ENCODE measurements around the gene BEND6.

The BEND6 gene

DNA sequence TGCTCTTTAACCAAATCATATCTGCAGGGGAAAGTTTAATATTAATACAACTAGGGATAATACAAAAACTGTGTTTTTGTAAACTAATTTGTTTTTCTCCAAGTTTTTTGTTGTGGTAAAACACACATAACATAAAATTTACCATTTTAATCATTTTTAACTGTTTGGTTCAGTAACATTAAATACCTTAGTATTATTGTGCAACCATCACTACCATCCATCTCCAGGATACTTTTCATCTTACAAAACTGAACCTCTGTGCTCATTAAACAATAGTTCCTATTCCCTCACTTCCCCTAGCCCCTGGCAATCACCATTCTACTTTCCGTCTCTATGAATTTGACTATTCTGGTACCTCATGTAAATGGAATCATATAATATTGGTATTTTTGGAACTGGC lies 15.9 kb downstream of the BEND6 start:
- DNase-seq (ENCODE audit: low read depth, low spot score), result no peak
- TF ChIP-seq, protein P1, sequence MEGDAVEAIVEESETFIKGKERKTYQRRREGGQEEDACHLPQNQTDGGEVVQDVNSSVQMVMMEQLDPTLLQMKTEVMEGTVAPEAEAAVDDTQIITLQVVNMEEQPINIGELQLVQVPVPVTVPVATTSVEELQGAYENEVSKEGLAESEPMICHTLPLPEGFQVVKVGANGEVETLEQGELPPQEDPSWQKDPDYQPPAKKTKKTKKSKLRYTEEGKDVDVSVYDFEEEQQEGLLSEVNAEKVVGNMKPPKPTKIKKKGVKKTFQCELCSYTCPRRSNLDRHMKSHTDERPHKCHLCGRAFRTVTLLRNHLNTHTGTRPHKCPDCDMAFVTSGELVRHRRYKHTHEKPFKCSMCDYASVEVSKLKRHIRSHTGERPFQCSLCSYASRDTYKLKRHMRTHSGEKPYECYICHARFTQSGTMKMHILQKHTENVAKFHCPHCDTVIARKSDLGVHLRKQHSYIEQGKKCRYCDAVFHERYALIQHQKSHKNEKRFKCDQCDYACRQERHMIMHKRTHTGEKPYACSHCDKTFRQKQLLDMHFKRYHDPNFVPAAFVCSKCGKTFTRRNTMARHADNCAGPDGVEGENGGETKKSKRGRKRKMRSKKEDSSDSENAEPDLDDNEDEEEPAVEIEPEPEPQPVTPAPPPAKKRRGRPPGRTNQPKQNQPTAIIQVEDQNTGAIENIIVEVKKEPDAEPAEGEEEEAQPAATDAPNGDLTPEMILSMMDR (IDR thresholded peaks at IDR 0.05; ENCODE audit: low read depth, low read length), result no peak
- no peak overlapping the region for H3K4me3 ChIP-seq (ENCODE audit: low read depth, low read length)
- in situ Hi-C loops (cut with HindIII; ENCODE audit: low sequenced_read_pairs), result no loop called here

DNA sequence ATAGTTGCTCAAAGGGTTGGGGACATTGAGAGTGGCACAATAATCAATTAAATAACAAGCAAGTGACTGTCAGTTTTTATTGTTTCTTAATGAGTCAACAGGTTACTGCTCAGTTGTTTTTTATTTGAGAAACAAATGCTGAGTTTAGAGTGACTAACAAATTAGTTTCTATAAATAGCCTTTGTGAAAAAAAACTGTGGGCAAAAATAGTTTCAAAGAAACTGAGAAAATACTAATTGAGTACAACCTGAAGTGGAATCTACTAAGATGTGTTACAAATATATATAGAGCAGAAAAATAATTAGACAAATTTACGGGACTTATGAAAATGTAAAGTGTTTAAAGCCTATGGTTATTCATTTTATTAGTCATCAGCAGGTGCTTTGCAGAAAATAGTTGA lies 22.3 kb downstream of the BEND6 start:
- no peak overlapping the region for H3K4me3 ChIP-seq (ENCODE audit: low read depth, low read length)
- TF ChIP-seq, protein P1 (IDR thresholded peaks at IDR 0.05; ENCODE audit: low read depth, low read length), result no peak
- in situ Hi-C loops (cut with HindIII; ENCODE audit: low sequenced_read_pairs), result no loop called here
- DNase-seq (ENCODE audit: low read depth, low spot score), result no peak

DNA sequence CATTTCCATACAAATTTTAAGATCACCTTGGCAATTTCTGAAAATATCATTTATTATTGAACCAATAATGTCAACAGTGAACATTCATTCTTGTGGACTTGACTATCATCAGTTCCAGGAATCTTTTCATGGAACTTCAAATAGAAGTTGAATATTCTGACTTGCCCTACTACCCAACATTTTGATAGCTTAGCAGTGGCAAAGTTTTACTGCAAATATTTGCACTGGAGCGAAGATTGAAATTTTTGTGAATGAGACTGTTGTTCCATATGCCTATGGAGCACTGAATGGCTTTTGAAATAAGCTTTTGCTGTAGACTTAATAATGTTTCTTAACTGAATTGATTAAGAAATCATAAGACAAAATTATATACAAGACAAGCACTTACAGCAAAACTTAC lies 23.6 kb downstream of the BEND6 start:
- no peak overlapping the region for H3K4me3 ChIP-seq (ENCODE audit: low read depth, low read length)
- TF ChIP-seq, protein P1 (IDR thresholded peaks at IDR 0.05; ENCODE audit: low read depth, low read length), result no peak
- DNase-seq (ENCODE audit: low read depth, low spot score), result no peak
- in situ Hi-C loops (cut with HindIII; ENCODE audit: low sequenced_read_pairs), result no loop called here

DNA sequence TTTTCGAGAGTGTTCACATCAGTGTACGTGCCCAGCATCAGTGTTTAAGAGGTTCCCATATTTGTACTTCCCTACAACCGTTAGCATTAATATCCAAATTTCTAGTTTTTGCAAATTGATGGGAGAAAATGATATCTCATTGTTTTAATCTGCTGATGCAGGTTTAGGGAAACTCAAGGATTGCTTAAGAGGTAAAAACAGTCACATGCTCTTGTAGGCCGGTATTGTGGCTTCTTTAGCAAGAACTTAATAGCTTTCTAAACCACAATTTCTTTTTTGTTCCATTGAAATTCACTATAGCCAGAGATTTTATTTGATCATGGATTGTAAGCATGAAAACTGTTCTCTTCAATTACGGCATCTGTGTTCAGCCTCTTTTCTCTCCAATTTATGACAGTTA lies 29.5 kb downstream of the BEND6 start:
- in situ Hi-C loops (cut with HindIII; ENCODE audit: low sequenced_read_pairs), result no loop called here
- no peak overlapping the region for H3K4me3 ChIP-seq (ENCODE audit: low read depth, low read length)
- peak; percentile 41 for DNase-seq (ENCODE audit: low read depth, low spot score)
- TF ChIP-seq, protein P1 (IDR thresholded peaks at IDR 0.05; ENCODE audit: low read depth, low read length), result no peak

DNA sequence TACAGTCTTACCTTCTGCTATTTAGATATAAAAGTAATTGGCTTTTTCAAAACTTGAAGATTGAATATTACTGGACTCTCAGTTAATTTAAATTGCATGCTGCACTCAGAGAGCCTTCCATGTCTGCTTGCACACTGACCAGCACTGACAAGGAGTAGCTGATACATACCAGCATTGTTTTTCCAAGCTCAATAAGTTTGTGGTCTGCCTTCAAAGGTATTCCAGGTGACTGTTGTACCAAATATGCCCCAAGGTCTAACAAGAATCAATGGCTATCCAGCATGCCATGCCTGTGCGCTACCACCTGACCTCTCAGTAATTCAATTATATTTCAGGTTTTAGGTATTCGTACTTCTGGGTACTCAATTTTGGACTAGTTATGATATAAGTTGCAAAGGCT lies 30.0 kb downstream of the BEND6 start:
- in situ Hi-C loops (cut with HindIII; ENCODE audit: low sequenced_read_pairs), result no loop called here
- no peak for DNase-seq (ENCODE audit: low read depth, low spot score)
- TF ChIP-seq, protein P1 (IDR thresholded peaks at IDR 0.05; ENCODE audit: low read depth, low read length), result no peak
- no peak overlapping the region for H3K4me3 ChIP-seq (ENCODE audit: low read depth, low read length)

DNA sequence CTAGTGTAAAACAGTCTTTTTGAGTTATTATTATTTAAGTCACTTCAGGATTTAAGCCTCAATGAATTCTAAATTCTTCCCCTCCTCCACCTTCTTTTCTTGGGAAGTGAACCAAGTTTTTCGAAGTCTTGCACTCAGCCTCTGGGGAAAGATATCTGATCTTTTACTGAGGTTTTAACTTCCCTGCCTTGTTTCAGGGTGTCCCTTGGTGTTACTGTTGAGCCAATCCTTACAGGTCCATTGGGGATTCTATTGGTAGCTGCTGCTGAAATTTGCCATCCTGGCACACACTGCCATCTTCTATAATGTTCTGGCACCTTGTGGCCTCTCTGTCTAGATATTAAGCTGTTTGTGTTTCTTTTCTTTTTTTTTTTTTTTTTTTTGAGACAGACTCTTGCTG lies 31.7 kb downstream of the BEND6 start:
- in situ Hi-C loops (cut with HindIII; ENCODE audit: low sequenced_read_pairs), result no loop called here
- no peak for DNase-seq (ENCODE audit: low read depth, low spot score)
- H3K4me3 ChIP-seq (ENCODE audit: low read depth, low read length), result no peak overlapping the region
- TF ChIP-seq, protein P1 (IDR thresholded peaks at IDR 0.05; ENCODE audit: low read depth, low read length), result no peak

DNA sequence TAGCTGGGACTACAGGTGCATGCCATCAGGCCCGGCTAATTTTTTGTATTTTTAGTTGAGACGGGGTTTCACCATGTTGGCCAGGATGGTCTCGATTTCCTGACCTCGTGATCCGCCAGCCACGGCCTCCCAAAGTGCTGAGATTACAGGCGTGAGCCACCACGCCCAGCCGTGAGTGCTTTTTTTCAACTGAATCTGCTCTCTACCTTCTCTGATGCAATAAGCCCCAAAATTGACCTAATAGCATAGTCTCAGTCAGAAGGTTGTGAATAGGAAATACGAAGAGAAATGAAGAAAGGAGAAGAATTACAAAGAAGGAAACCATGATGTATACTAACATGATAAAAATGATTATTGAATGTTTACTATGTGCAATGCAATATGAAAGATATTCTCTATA lies 33.2 kb downstream of the BEND6 start:
- no peak overlapping the region for H3K4me3 ChIP-seq (ENCODE audit: low read depth, low read length)
- TF ChIP-seq, protein P1 (IDR thresholded peaks at IDR 0.05; ENCODE audit: low read depth, low read length), result no peak
- no peak for DNase-seq (ENCODE audit: low read depth, low spot score)
- in situ Hi-C loops (cut with HindIII; ENCODE audit: low sequenced_read_pairs), result no loop called here
